ENCODE measurements around the gene BRCA1.

GRCh38 chr17:43114151-43114552 is 11.0 kb downstream of the BRCA1 start:
- TF ChIP-seq CTCF (IDR thresholded peaks at IDR 0.05) = no peak
- no peak for TF ChIP-seq POLR2A (IDR thresholded peaks at IDR 0.05)

Data from adrenal gland (tissue), 5 donors.